ENCODE measurements around the gene LHPP. TPM values are rescaled to one million over a fixed set of nuclear protein-coding genes. Genes with fewer than 3 reads are reported as not detected.

LHPP gene
- total RNA-seq, 1 experiment from 2014 or later = 6.6 TPM

DNA sequence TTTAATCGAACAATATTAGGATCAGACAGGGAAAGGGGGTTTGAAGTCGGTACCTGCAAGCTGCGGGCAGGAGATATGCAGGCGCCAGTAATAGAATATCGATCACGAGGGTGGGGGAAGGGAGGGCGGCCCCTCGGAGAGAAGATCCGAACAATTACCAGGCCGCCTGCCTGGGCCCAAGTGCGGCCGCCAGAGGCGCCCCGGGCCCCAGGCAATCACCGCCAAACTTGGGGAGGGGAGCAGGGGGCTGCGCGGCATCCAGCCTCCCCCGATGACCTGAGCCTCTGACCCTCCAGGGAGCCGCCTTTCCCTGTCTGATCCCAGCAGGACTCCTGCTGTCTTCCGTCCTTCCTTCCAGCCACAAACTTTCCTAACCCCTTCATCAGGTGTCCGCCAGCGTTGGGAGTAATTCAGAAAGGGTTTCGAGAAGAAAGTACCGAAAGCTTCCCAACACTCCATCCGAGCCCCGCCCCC is 12.9 kb upstream of the LHPP start:
- Histone ChIP-seq H3K27ac (ENCODE audit: low read length) (no peak overlapping the region), H3K9me2 (replicated peaks; ENCODE audit: low read length) (no peaks in the 10 kb centered on the region), H4K20me1 (ENCODE audit: low read length) (no peaks in the 10 kb centered on the region), H3K4me3 (ENCODE audit: low read length) (peak overlapping the region; percentile 59; the same call in 1 of the 2 replicates), H3K9ac (ENCODE audit: low read length) (no peak overlapping the region), H3K27me3 (ENCODE audit: low read length) (peaks cover 30% of the 10 kb centered on the region), H3F3A (ENCODE audit: low read length, unreplicated experiment) (no peaks in the 10 kb centered on the region), H2AFZ (ENCODE audit: low read length) (no peak overlapping the region), H3K4me1 (ENCODE audit: insufficient read depth, low read length) (peaks cover 3% of the 10 kb centered on the region; the same call in 1 of the 2 replicates), H3K9me3 (ENCODE audit: low read length) (no peaks in the 10 kb centered on the region), H3K79me2 (ENCODE audit: low read length) (no peaks in the 10 kb centered on the region), H3K36me3 (ENCODE audit: low read depth, low read length) (no peaks in the 10 kb centered on the region), H3K4me2 (ENCODE audit: low read length) (peak overlapping the region; percentile 79; the same call in 1 of the 2 replicates)
- ATAC-seq (no peak), DNase-seq (no peak)
- POLR2A ChIA-PET (ENCODE audit: unreplicated experiment) = no interaction called here
- intact Hi-C loops (cut with micrococcal nuclease) = no loop called here
- TF ChIP-seq EZH2 (IDR thresholded peaks at IDR 0.05; ENCODE audit: low read length, unreplicated experiment) (no peak), EZH2phosphoT487 (IDR thresholded peaks at IDR 0.05; ENCODE audit: borderline replicate concordance, low read length) (no peak), CTCF (conservative IDR thresholded peaks at IDR 0.05; ENCODE audit: low read depth, low read length) (no peak)
- CTCF ChIA-PET = no interaction called here
- no TSS peak for BruUV-seq (replicated peaks)

DNA sequence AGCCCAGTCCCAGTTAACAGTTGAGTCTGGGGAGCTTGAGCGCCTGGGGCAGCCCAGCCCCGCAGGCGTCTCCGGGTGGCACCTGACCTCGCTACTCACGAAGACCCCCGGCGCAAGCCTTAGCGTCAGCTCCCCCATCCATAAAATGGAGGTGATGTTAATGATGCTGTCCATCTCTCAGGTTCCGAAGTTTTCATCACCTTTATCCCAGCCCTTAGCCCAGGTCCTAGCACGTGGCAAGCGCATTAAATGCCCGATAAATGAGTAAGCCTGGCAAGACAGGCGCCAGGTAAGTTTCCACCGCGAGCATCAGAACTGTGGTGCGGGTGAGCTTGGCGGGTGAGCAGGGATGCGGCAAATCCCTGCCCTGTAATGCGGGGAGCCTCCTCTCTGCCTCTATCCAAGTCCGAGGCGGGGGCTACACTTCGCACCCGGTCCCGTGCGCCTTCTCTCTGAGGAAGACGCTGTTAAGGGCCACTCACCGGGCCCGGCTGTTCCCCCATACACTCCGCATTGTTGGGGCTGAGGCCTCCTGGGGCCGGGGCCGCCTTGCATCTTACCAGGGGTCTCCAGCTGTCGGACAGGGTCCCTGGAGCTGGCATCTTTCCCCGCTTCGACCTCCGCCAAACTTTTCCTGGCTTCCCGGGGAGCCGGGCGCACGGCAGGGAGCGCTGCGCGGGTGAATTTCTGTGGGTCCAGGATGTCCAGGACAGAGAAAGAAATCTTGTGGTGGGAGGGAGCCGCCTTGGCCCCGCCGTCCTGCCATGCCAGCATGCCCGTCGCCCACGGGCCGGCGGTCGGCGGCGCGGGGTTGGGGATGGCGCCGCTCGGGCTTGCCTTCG is 12.2 kb upstream of the LHPP start:
- no peak for TF ChIP-seq EZH2 (IDR thresholded peaks at IDR 0.05; ENCODE audit: low read length, unreplicated experiment)
- no peak for TF ChIP-seq CTCF (conservative IDR thresholded peaks at IDR 0.05; ENCODE audit: low read depth, low read length)
- TF ChIP-seq EZH2phosphoT487 (IDR thresholded peaks at IDR 0.05; ENCODE audit: borderline replicate concordance, low read length) = 0 out of 2 replicates have a peak, but pooled peaks have one; percentile 54
- BruUV-seq (replicated peaks) = no TSS peak
- Histone ChIP-seq H3K4me2 (ENCODE audit: low read length) (peak overlapping the region; percentile 79), H3K36me3 (ENCODE audit: low read depth, low read length) (no peaks in the 10 kb centered on the region), H3K4me1 (ENCODE audit: insufficient read depth, low read length) (peaks cover 3% of the 10 kb centered on the region; the same call in 1 of the 2 replicates), H3K27ac (ENCODE audit: low read length) (no peak overlapping the region), H3F3A (ENCODE audit: low read length, unreplicated experiment) (no peaks in the 10 kb centered on the region), H4K20me1 (ENCODE audit: low read length) (no peaks in the 10 kb centered on the region), H2AFZ (ENCODE audit: low read length) (no peak overlapping the region), H3K79me2 (ENCODE audit: low read length) (no peaks in the 10 kb centered on the region), H3K4me3 (ENCODE audit: low read length) (peak overlapping the region; percentile 59), H3K27me3 (ENCODE audit: low read length) (peaks cover 34% of the 10 kb centered on the region), H3K9ac (ENCODE audit: low read length) (no peak overlapping the region), H3K9me2 (replicated peaks; ENCODE audit: low read length) (no peaks in the 10 kb centered on the region), H3K9me3 (ENCODE audit: low read length) (no peaks in the 10 kb centered on the region)
- POLR2A ChIA-PET (ENCODE audit: unreplicated experiment) = no interaction called here
- ATAC-seq = peak; percentile 27; the same call in 1 of the 2 replicates
- intact Hi-C loops (cut with micrococcal nuclease) = no loop called here
- CTCF ChIA-PET = no interaction called here
- peak; percentile 39 for DNase-seq
